Vagina (tissue), 2 donors: ENCODE results near the gene PIWIL1.

Source experiments
- POLR2A ChIP-seq, 2 donors: fragments of 450-650 bp; IDR thresholded peaks; one replicate each; pipeline ENCODE4 v1.6.1; 2017; ENCODE audit warnings: antibody characterized with exemption in 2 of 2, mild to moderate bottlenecking in 2 of 2, moderate library complexity in 2 of 2
- POLR2AphosphoS5 ChIP-seq, 2 donors: sonication (generic); formaldehyde crosslinking; IDR thresholded peaks; one replicate each; pipeline ENCODE4 v1.9.0; 2017; ENCODE audit warnings: antibody characterized with exemption in 2 of 2, mild to moderate bottlenecking in 2 of 2, low read depth in 1 of 2; ENCODE audit not compliant: insufficient read depth in 1 of 2
- TF ChIP-seq, protein P1 (sequence below), 3 experiments: fragments of 450-650 bp in 2 of 3; fragments of 200-600 bp in 1 of 3; sonication (generic) in 1 of 3; IDR thresholded peaks; one replicate each; pipeline ENCODE4 v1.5.1; 2017 to 2019; ENCODE audit warnings: antibody characterized with exemption in 3 of 3, mild to moderate bottlenecking in 2 of 3, moderate library complexity in 2 of 3

DNA sequence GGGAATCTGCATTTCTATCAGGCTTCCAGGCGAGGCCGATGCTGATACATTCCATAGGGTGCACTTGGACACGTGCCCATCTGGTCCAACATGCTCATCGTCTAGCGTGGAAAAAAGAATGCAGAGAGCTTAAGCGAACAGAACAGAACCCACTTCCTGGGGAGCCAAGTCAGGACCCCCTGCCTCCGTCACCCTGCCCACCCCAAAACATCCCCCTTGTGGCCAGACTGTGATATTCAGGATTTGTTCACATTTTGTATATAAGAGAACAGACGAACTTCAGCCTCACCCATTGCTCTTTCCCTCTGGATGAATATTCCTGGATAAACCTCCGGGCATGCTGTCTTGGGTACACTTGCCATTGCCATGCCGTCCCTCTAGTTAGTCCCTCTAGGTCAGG, 4.3 kb upstream of the PIWIL1 start:
- TF ChIP-seq, protein P1, sequence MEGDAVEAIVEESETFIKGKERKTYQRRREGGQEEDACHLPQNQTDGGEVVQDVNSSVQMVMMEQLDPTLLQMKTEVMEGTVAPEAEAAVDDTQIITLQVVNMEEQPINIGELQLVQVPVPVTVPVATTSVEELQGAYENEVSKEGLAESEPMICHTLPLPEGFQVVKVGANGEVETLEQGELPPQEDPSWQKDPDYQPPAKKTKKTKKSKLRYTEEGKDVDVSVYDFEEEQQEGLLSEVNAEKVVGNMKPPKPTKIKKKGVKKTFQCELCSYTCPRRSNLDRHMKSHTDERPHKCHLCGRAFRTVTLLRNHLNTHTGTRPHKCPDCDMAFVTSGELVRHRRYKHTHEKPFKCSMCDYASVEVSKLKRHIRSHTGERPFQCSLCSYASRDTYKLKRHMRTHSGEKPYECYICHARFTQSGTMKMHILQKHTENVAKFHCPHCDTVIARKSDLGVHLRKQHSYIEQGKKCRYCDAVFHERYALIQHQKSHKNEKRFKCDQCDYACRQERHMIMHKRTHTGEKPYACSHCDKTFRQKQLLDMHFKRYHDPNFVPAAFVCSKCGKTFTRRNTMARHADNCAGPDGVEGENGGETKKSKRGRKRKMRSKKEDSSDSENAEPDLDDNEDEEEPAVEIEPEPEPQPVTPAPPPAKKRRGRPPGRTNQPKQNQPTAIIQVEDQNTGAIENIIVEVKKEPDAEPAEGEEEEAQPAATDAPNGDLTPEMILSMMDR (IDR thresholded peaks at IDR 0.05) = no peak
- TF ChIP-seq POLR2AphosphoS5 (IDR thresholded peaks at IDR 0.05; ENCODE audit: insufficient read depth in 1 of 2, low read depth in 1 of 2) (no peak), POLR2A (IDR thresholded peaks at IDR 0.05) (no peak)
